Measurements from ENCODE around the gene AMIGO1. TPM values are rescaled to one million over a fixed set of nuclear protein-coding genes. Genes with fewer than 3 reads are reported as not detected.
A peak's percentile ranks its signal among the peaks of the same experiment; 100 is the strongest.

AMIGO1 gene
- total and polyA plus RNA-seq, 2 of the 8 experiments (the other 6 are each of a cell fraction or from before 2014, with no cell fraction given) = 1.5 to 2.7 TPM

- Histone ChIP-seq H3K56ac (replicated peaks; ENCODE audit: insufficient read length, low read depth, low read length) (no peak overlapping the region), H3K27me3 (replicated peaks in 1 of 4; ENCODE audit: control insufficient read depth in 3 of 4, extremely low read depth in 1 of 4, insufficient read depth in 3 of 4, low read length in 3 of 4) (peaks cover 0 to 2% (median 0%) of the 10 kb centered on the region in 4 experiments; a peak in 1 of 7 replicates), H4K8ac (ENCODE audit: extremely low read depth, insufficient read depth, low read length) (no peak overlapping the region), H3K4ac (replicated peaks; ENCODE audit: insufficient read length, low read depth, low read length) (no peak overlapping the region), H3K4me2 (ENCODE audit: insufficient read depth in 1 of 2, low read depth in 2 of 2, low read length in 2 of 2) (no peak overlapping the region), H2AFZ (ENCODE audit: low read length) (no peak overlapping the region), H3K79me1 (ENCODE audit: low read depth, low read length) (no peaks in the 10 kb centered on the region; the same call in 1 of the 2 replicates), H3K36me3 (ENCODE audit: control insufficient read depth in 2 of 4, insufficient read depth in 4 of 4, low read length in 3 of 4) (no peaks in the 10 kb centered on the region), H3K27ac (ENCODE audit: low read depth, low read length) (no peak overlapping the region), H4K91ac (replicated peaks; ENCODE audit: insufficient read length, low read length) (no peak overlapping the region), H3K14ac (ENCODE audit: insufficient read length) (no peak overlapping the region), H3K9me3 (ENCODE audit: insufficient read depth in 2 of 2, low read depth in 1 of 2, low read length in 1 of 2) (no peaks in the 10 kb centered on the region), H2AK5ac (ENCODE audit: low read depth, low read length) (no peak overlapping the region), H4K20me1 (replicated peaks in 1 of 2; ENCODE audit: control insufficient read depth in 1 of 2, insufficient read depth in 2 of 2, low read length in 2 of 2) (no peaks in the 10 kb centered on the region), H2BK5ac (ENCODE audit: low read depth, low read length) (no peak overlapping the region), H3K18ac (ENCODE audit: extremely low read depth, low read length) (no peak overlapping the region), H2BK120ac (replicated peaks; ENCODE audit: low read depth, low read length) (no peak overlapping the region), H3K23me2 (ENCODE audit: low read depth, low read length) (no peaks in the 10 kb centered on the region; the same call in 1 of the 2 replicates), H2BK15ac (ENCODE audit: low read length) (no peak overlapping the region), H3K4me3 (ENCODE audit: extremely low read depth in 1 of 4, insufficient read depth in 2 of 4, low read depth in 3 of 4, low read length in 4 of 4) (no peak overlapping the region), H3K9ac (replicated peaks in 1 of 4; ENCODE audit: extremely low read depth in 1 of 4, low read depth in 3 of 4, low read length in 3 of 4) (no peak overlapping the region), H4K5ac (ENCODE audit: insufficient read length, low read depth, low read length) (no peak overlapping the region), H3K79me2 (ENCODE audit: control insufficient read depth in 1 of 2, insufficient read depth in 2 of 2, low read length in 2 of 2) (no peaks in the 10 kb centered on the region), H3K23ac (ENCODE audit: insufficient read length) (no peak overlapping the region), H3K4me1 (replicated peaks in 1 of 4; ENCODE audit: control insufficient read depth in 3 of 4, insufficient read depth in 4 of 4, low read length in 3 of 4) (peaks cover 0 to 3% (median 1%) of the 10 kb centered on the region in 4 experiments; a peak in 2 of 7 replicates), H2BK20ac (ENCODE audit: low read length) (no peak overlapping the region), H2BK12ac (ENCODE audit: low read depth, low read length) (no peak overlapping the region)
- CTCF ChIA-PET (ENCODE audit: partially characterized antibody) = interaction anchor here (0.8 to 26.3 kb wide), 5 partner anchors 7 to 99 kb away, joined by 3 to 1755 read pairs (median 14); partner anchors contain the start of genes AMIGO1, ATXN7L2 and CYB561D1
- no peak for FAIRE-seq
- TF ChIP-seq TCF12 (IDR thresholded peaks at IDR 0.05; ENCODE audit: low read depth, low read length) (no peak), SIRT6 (IDR thresholded peaks at IDR 0.05; ENCODE audit: low read length) (no peak)
- 72% methylated on average over 3 of the region's 3 CpGs; no CpG with 5 or more reads in 1 of the 2 experiments for WGBS, 2 experiments (ENCODE audit: extremely low coverage in 1 of 2, insufficient coverage in 1 of 2, insufficient read length in 1 of 2, insufficient replicate concordance in 2 of 2, low coverage in 1 of 2, low lambda C conversion rate in 2 of 2, missing lambda C conversion rate in 1 of 2)
- POLR2A ChIA-PET (ENCODE audit: partially characterized antibody) = interaction anchor here (1.0 to 1.6 kb wide), 3 partner anchors 8 to 47 kb away, joined by 3 to 6 read pairs (median 4); partner anchors contain the start of gene CYB561D1
- peak in 1 of 2 experiments; percentile 14 for DNase-seq (ENCODE audit: low read depth in 1 of 2, low spot score in 2 of 2)
These were observed 31.6 kb upstream of the AMIGO1 start for GRCh38 chr1:109541102-109541501.
